Chondrocyte (in vitro differentiated cells): Measurements from ENCODE around the gene SPEF1. TPM values are rescaled to one million over a fixed set of nuclear protein-coding genes. Genes with fewer than 3 reads are reported as not detected.

Source experiments
- DNase-seq: peaks from one replicate; pipeline ENCODE4 v3.0.0; 2021; ENCODE audit warnings: mixed read lengths, low spot score
- H3K27ac Mint-ChIP-seq: one replicate; pipeline ENCODE4 v1.8.0; 2021; ENCODE audit warnings: mild to moderate bottlenecking, moderate library complexity, mixed read lengths; ENCODE audit not compliant: unreplicated experiment
- H3K27me3 Mint-ChIP-seq: 2 replicates; pipeline ENCODE4 v1.8.0; 2021; ENCODE audit warnings: low read depth, mixed read lengths
- H3K36me3 Mint-ChIP-seq: 2 replicates; pipeline ENCODE4 v1.8.0; 2021; ENCODE audit warnings: low read depth, mixed read lengths
- H3K4me1 Mint-ChIP-seq: 2 replicates; pipeline ENCODE4 v1.8.0; 2021; ENCODE audit warnings: low read depth, mild to moderate bottlenecking, mixed read lengths
- H3K4me3 Mint-ChIP-seq: one replicate; pipeline ENCODE4 v1.8.0; 2021; ENCODE audit warnings: mild to moderate bottlenecking, moderate library complexity, mixed read lengths; ENCODE audit not compliant: unreplicated experiment
- H3K9me3 Mint-ChIP-seq: 2 replicates; pipeline ENCODE4 v1.8.0; 2021; ENCODE audit warnings: low read depth, mixed read lengths
- total RNA-seq: library from RNA; stranded (reverse); gene quantifications from 3 replicates; pipeline ENCODE4 v1.2.1, GENCODE V29; 2021
- TF ChIP-seq, protein P1 (sequence below): fragments of 200-600 bp; sonication (generic); IDR thresholded peaks from 2 replicates; pipeline ENCODE4 v1.5.0; 2021; ENCODE audit warnings: antibody characterized with exemption, mild to moderate bottlenecking, moderate library complexity

Gene SPEF1
- total RNA-seq, 1 donor from 2014 or later: 0.12 TPM

DNA sequence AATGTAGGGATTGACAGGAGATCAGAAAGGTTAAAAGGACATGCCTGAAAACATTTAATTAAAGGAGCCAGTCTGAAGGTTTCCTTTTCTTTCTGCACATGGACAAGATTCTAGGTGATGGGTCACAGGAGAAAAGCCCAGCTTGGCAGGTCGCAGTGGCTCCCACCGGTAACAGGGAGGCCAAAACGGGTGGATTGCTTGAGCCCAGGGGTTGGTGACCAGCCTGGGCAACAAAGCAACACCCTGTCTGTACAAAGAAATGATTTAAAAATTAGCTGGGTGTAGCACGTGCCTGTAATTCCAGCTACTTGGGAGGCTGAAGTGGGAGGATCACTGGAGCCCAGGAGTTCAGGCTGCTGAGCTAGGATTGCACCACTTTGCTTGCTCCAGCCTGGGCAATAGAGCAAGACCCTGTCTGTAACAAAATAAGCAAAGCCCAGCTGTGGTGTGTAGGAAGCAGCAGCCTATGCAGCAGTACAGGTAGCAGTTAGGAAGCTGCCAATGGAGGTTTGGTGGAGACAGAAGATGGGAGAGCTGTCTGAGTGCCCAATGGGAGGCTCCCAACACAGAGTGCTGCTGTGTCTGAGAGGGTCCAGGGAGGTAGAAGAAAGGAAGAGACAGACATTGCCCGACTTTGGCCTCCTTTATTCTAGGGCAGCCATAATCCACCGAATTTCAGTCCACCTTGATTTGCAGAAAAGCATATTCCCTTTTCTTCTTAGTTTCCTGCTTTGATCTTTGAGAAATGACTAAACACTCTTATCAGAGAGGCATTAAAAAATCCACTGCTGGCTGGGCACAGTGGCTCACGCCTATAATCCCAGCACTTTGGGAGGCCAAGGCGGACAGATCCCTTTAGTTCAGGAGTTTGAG is 32.0 kb upstream of the SPEF1 start:
- peaks cover 44% of the 10 kb centered on the region for H3K4me1 Mint-ChIP-seq
- H3K9me3 Mint-ChIP-seq: peaks cover under 1% of the 10 kb centered on the region
- H3K36me3 Mint-ChIP-seq: peaks cover 1% of the 10 kb centered on the region
- TF ChIP-seq, protein P1, sequence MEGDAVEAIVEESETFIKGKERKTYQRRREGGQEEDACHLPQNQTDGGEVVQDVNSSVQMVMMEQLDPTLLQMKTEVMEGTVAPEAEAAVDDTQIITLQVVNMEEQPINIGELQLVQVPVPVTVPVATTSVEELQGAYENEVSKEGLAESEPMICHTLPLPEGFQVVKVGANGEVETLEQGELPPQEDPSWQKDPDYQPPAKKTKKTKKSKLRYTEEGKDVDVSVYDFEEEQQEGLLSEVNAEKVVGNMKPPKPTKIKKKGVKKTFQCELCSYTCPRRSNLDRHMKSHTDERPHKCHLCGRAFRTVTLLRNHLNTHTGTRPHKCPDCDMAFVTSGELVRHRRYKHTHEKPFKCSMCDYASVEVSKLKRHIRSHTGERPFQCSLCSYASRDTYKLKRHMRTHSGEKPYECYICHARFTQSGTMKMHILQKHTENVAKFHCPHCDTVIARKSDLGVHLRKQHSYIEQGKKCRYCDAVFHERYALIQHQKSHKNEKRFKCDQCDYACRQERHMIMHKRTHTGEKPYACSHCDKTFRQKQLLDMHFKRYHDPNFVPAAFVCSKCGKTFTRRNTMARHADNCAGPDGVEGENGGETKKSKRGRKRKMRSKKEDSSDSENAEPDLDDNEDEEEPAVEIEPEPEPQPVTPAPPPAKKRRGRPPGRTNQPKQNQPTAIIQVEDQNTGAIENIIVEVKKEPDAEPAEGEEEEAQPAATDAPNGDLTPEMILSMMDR: no peak
- H3K27me3 Mint-ChIP-seq: no peaks in the 10 kb centered on the region
- H3K4me3 Mint-ChIP-seq: no peak overlapping the region
- peak overlapping the region; percentile 70 for H3K27ac Mint-ChIP-seq
- DNase-seq: no peak

DNA sequence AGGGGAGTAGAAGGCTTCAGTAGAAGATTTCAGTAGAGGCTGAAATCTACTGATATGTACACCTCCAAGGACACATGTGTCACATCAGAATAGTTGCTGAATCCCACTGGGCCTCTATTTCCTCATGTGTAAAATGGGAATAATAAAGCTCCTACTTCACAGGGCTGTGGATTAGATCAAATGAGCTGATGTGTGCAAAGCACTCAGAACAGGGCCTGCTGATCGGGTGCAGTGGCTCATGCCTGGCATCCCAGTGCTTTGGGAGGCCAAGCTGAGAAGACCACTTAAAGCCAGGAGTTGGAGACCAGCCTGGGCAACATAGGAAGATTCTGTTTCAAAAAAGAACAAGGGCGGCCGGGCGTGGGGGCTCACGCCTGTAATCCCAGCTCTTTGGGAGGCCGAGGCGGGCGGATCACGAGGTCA is 31.0 kb upstream of the SPEF1 start:
- DNase-seq: no peak
- TF ChIP-seq, protein P1: no peak
- no peak overlapping the region for H3K4me3 Mint-ChIP-seq
- H3K27ac Mint-ChIP-seq: peak overlapping the region; percentile 99
- peaks cover 1% of the 10 kb centered on the region for H3K36me3 Mint-ChIP-seq
- peaks cover 51% of the 10 kb centered on the region for H3K4me1 Mint-ChIP-seq
- peaks cover 2% of the 10 kb centered on the region for H3K9me3 Mint-ChIP-seq
- no peaks in the 10 kb centered on the region for H3K27me3 Mint-ChIP-seq

DNA sequence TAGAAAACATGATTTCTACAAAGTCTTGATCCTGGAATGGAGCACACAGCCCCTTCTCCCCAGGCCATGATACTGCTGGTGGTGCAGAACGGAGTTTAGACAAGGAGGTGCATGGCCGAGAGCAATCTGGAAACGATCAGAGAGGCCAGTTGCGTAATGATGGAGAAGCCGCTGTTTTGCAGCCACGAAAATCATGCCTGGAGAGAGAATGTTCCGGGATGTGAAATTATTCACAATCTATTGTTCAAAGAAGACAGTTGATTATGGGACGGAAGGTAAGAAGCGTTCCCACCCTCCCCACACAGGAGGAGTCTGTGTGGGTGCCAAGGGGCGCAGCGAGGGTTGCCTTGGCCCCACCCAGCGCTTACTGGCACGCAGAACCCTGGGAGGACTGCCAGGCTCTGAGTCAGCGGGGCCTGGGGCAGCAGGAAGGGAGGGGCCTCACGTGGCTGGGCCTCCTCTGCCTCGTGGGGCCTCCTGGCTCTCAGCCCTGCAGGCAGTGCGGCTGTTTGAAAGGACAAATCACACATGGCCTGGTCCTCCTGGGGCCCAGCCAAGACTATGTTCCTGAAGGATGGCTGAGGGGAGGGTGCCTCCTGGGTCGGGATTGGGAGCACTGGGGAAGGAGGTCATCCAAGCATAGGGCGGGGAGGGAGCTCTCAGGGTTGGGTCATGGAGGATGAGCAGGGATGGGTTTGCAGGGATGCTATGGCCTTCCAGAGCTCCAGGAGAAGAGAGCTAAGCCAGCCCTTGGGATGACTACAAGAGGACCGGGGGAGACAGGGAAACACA is 30.4 kb upstream of the SPEF1 start:
- TF ChIP-seq, protein P1: no peak
- H3K4me3 Mint-ChIP-seq: peak overlapping the region; percentile 69
- peak overlapping the region; percentile 99 for H3K27ac Mint-ChIP-seq
- H3K27me3 Mint-ChIP-seq: no peaks in the 10 kb centered on the region
- peaks cover 57% of the 10 kb centered on the region for H3K4me1 Mint-ChIP-seq
- peaks cover 1% of the 10 kb centered on the region for H3K36me3 Mint-ChIP-seq
- peaks cover 2% of the 10 kb centered on the region for H3K9me3 Mint-ChIP-seq
- peak; percentile 99 for DNase-seq

DNA sequence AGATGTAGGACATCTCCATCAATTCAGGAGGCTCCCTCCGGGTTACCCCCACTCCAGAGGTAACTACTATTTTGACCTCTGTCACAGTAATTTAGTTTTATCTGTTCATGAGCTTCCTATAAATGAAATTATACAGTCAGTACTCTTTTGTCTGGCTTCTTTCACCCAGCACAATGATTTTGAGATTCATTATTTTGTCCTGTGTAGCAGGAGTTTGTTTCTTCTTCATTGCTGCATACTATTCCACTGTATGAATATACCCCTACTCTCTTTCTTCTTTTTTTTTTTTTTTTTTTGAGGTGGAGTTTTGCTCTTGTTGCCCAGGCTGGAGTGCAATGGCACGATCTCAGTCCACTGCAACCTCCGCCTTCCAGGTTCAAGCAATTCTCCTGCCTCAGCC is 27.3 kb upstream of the SPEF1 start:
- peaks cover 80% of the 10 kb centered on the region for H3K4me1 Mint-ChIP-seq
- H3K9me3 Mint-ChIP-seq: peaks cover 2% of the 10 kb centered on the region
- TF ChIP-seq, protein P1: no peak

DNA sequence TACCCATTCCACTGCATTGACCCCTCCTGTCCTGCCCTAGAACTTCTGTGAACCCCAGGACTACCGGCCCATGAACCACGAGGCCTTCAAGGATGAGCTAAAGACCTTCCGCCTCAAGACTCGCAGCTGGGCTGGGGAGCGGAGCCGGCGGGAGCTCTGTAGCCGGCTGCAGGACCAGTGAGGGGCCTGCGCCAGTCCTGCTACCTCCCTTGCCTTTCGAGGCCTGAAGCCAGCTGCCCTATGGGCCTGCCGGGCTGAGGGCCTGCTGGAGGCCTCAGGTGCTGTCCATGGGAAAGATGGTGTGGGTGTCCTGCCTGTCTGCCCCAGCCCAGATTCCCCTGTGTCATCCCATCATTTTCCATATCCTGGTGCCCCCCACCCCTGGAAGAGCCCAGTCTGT is 23.5 kb upstream of the SPEF1 start:
- peak; percentile 63 for DNase-seq
- Mint-ChIP-seq H3K4me1 (peaks cover 56% of the 10 kb centered on the region), H3K27ac (peak overlapping the region; percentile 98), H3K9me3 (peaks cover 2% of the 10 kb centered on the region), H3K4me3 (no peak overlapping the region), H3K27me3 (no peaks in the 10 kb centered on the region), H3K36me3 (peaks cover 35% of the 10 kb centered on the region)
- TF ChIP-seq, protein P1: no peak

More for the DNA sequence above, 27.3 kb upstream of the SPEF1 start:
- Mint-ChIP-seq H3K36me3 (peaks cover 20% of the 10 kb centered on the region), H3K4me3 (peak overlapping the region; percentile 33), H3K27me3 (no peaks in the 10 kb centered on the region), H3K27ac (peak overlapping the region; percentile 98)
- no peak for DNase-seq
